DOHH2 (cell line): ENCODE results near the gene AUTS2.

Experiments used
- CTCF ChIP-seq: fragments of 200-600 bp; sonication (generic); IDR thresholded peaks from one replicate; pipeline ENCODE4 v1.5.1; 2014; ENCODE audit warnings: antibody characterized with exemption, mild to moderate bottlenecking, low read depth, low read length; ENCODE audit not compliant: poor library complexity, severe bottlenecking
- EZH2phosphoT487 ChIP-seq: fragments of 200-600 bp; sonication (generic); IDR thresholded peaks from 2 replicates; pipeline ENCODE4 v1.6.1; 2017; ENCODE audit warnings: borderline replicate concordance, mild to moderate bottlenecking, antibody characterized with exemption, low read length, moderate library complexity, mixed read lengths

DNA sequence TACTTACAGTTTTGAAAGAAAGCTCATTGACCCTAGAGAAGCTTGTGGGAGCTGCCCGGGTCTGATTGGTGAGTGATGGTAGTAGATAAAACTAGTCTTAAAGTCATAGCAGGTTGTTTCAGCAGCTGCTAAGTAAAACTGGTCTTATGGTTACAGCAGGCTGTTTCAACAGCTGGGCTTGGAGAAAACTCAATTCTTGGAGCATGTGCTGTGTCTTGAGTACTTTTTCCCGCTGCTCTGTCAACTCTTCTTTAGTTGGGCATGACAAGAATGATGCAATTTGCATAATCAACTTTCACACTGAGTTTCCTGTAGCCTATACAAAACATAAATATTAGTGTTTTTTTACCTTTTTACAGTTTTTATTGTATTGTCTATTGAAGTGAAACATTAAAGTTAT, 707.9 kb downstream of the AUTS2 start:
- TF ChIP-seq CTCF (no peak), EZH2phosphoT487 (no peak)
